ENCODE data around the gene STX8.
"Not testable (repeated sequence)": the region's sequence is repeated elsewhere in the genome, so short reads cannot be mapped to it uniquely, and the experiment has no call there.

STX8 gene

DNA sequence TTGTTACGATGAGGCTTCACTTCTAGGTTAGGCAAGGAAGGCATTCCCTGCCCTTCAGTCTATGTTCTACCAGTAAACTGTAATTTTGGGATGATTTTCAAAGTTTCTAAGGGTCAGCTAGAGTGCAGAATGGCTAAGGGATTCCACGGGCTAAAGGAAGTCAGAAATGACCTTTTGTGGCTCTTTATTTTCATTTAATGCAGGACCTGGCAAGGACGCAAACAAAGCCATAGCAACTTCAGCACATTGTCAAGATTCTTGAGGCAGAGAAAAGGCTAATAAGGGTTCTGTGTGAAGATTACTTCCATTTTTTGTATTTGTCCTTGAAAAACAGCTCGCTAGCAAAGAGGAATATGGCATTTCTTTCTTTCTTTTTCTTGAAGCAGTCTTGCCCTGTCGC lies 76.6 kb downstream of the STX8 start:
- DNase-seq (ENCODE audit: low read depth, low spot score) = no peak

GRCh38 chr17:9498490-9498889 lies 77.1 kb downstream of the STX8 start:
- DNase-seq (ENCODE audit: low read depth, low spot score) = no peak

GRCh38 chr17:9488556-9488955 lies 87.1 kb downstream of the STX8 start:
- DNase-seq (ENCODE audit: low read depth, low spot score) = no peak

- DNase-seq (ENCODE audit: low read depth, low spot score) = no peak
These were observed 88.2 kb downstream of the STX8 start for GRCh38 chr17:9487406-9487805.

GRCh38 chr17:9484789-9485188 lies 90.8 kb downstream of the STX8 start:
- DNase-seq (ENCODE audit: low read depth, low spot score) = no peak

- DNase-seq (ENCODE audit: low read depth, low spot score) = no peak
These were observed 95.7 kb downstream of the STX8 start for GRCh38 chr17:9479964-9480363.

DNA sequence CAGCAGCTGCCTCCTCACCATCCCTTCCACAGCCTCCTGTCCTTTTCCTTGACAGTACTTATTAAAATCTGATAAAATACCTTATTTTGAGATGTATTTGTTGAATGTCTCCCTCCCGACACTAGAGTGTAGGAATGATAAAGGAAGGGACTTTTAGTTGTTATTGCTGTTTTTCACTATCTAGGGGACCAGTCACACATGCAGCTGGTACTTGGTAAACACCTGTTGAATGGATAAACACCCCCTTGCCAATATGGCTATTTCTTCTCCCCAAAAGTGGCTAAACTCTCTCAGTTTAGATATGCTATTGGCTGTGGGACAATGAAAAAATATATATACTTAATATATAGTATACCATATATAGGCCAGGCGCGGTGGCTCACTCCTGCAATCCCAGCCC lies 96.7 kb downstream of the STX8 start:
- DNase-seq (ENCODE audit: low read depth, low spot score) = no peak

- no peak for DNase-seq (ENCODE audit: low read depth, low spot score)
These were observed 100.4 kb downstream of the STX8 start for GRCh38 chr17:9475101-9475658.

GRCh38 chr17:9473711-9474110 lies 101.9 kb downstream of the STX8 start:
- DNase-seq (ENCODE audit: low read depth, low spot score) = no peak

DNA sequence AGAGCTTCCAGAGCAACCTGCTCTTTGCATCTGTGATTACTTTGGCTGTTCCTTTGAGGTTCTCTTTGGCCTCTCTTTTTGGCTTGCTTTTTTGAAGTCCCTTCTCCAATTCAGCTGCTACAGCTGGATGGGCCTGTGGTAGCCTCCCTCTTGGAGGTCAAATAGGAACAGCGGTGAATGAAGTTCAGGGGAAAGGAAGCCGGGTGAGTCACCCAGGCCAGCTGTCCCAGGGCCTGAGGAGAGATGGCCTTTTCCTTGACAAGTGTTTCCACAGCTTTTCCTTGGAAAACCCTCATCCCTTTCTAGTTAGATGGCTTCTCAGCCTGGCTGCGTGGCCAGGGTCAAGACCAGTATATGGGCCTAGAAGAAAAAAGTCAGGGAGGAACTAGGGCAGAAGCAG lies 103.1 kb downstream of the STX8 start:
- DNase-seq (ENCODE audit: low read depth, low spot score) = no peak

DNA sequence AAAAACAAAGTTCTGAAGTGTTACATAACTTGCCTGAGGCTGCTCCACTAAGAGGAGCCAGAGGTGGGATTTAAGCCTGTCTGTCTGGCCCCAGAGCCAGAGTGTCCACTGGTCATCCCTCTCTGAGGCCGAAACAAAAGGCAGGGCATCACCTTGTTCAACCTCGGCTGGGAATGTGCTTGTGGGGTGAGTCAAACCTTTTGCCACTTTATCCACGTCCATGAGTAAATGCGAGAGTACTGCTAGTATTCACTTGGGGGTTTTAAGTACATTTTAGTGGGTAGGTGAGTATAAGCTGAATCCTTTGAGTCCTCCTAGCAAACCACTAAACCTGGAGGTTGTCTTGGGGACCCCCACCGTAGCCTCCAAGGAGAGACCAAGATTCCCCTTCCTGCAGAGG lies 103.5 kb downstream of the STX8 start:
- no peak for DNase-seq (ENCODE audit: low read depth, low spot score)

DNA sequence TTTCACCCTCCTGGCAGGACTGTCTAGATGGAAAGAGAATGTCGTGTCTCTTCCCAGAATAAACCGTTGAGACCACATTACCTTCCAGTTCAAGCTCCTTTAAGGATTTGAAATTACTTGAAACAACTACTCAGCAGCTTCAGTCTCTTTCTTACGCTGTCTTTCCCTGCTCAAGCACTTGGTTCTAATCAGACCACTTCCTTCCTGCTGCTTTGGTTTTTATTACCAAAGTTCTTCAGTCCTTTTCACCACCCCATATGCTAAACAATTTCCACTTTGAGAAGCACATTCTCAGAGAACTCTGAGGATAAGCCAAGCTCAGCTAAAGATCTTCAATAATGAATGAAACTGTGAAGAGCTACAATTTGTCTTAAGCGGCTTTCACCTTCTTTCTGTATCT lies 105.4 kb downstream of the STX8 start:
- no peak for DNase-seq (ENCODE audit: low read depth, low spot score)

GRCh38 chr17:9468937-9469336 lies 106.7 kb downstream of the STX8 start:
- no peak for DNase-seq (ENCODE audit: low read depth, low spot score)

GRCh38 chr17:9468532-9468931 lies 107.1 kb downstream of the STX8 start:
- no peak for DNase-seq (ENCODE audit: low read depth, low spot score)

DNA sequence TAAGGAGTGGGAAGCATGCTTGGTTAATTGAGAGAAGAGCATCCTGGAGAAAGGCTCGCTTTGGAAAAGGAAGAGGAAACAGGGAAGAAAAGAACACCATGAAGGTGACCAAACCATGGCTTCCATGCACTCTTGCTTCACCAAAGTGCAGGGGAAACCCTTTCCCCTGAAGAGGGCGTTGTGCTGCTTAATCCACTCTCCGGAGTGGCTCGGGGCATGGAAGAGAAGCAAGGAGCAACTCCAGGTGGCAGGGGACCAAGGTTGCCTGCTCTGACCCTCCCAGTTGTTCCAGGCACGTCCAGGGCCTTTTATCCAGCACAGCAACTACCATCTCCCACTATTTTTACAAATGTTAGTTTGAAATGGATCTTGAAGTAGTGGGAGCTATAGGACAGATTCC lies 108.1 kb downstream of the STX8 start:
- DNase-seq (ENCODE audit: low read depth, low spot score) = no peak

- DNase-seq (ENCODE audit: low read depth, low spot score) = no peak
These were observed 110.3 kb downstream of the STX8 start for GRCh38 chr17:9465210-9465921.

GRCh38 chr17:9457005-9457404 lies 118.6 kb downstream of the STX8 start:
- DNase-seq (ENCODE audit: low read depth, low spot score) = no peak

DNA sequence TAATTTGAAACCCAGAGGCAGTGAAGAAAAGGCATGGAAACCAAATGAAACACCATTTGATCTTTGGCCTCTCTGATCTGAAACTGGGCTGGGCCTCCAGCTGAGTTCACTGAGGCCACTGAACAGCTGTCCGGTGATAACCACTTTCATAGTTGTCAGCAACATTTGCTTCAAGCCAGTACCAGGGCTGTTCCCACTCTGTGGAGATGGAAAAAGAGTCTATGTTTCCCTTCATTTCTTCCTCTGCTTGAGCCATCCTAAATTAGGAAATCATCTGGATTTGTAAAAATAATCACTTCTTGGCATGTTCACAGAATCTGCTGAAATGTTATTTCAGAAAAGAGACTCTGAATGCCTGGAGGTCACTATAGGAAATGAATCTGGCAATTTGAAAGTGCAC lies 119.3 kb downstream of the STX8 start:
- DNase-seq (ENCODE audit: low read depth, low spot score) = no peak

GRCh38 chr17:9451934-9452333 lies 123.7 kb downstream of the STX8 start:
- DNase-seq (ENCODE audit: low read depth, low spot score) = no peak

DNA sequence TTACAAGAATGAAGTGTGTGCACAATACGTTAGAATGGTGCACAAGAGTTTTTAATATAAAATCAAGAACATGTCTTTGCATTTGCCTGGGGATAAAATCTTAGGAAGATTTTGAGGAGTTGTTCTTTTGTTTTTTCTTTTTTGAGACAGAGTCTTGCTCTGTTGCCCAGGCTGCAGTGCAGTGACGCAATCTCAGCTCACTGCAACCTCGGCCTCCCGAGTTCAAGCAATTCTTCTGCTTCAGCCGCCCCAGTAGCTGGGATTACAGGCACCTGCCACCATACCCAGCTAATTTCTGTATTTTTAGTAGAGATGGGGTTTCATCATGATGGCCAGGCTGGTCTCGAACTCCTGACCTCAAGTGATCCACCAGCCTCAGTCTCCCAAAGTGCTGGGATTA lies 128.3 kb downstream of the STX8 start:
- DNase-seq (ENCODE audit: low read depth, low spot score) = not testable (repeated sequence)

DNA sequence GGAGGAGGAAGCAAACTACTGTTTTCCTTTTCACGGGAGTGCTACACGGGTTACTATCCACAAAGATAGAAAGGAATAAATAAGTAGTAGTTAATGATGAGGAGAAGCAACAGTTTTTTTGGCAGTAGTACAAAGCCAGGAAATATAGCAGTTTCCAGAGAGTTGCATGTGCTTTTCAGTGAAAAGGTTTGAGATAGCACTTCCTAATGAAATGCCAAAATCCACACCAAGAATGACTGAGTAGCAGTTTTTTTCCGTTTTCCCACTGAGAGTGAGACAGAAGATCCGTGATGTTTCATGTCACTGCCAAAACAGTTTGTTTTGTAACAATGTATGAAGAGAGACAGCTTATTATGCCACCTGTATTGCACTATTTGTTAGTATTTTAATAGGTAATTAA lies 129.1 kb downstream of the STX8 start:
- no peak for DNase-seq (ENCODE audit: low read depth, low spot score)

DNA sequence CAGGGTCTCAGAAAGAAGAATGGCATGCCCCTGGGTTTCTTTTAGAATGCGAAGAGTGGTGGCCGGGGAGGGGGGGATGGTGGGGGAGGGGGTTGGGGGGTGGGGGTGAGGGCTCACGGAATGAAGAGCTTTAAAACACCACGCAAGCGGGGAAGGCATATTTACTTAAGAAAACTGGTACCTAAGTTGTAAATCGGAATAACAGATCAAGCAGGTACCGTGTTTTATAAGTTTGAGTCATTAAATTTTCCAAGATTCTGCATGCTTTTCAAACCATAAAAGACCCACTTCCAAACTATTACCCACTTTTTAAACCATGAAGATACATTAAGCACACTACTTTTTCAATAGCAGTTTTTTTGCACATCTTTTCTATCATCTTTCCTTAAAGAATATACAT lies 130.2 kb downstream of the STX8 start:
- no peak for DNase-seq (ENCODE audit: low read depth, low spot score)

GRCh38 chr17:9444687-9445086 lies 130.9 kb downstream of the STX8 start:
- DNase-seq (ENCODE audit: low read depth, low spot score) = no peak

DNA sequence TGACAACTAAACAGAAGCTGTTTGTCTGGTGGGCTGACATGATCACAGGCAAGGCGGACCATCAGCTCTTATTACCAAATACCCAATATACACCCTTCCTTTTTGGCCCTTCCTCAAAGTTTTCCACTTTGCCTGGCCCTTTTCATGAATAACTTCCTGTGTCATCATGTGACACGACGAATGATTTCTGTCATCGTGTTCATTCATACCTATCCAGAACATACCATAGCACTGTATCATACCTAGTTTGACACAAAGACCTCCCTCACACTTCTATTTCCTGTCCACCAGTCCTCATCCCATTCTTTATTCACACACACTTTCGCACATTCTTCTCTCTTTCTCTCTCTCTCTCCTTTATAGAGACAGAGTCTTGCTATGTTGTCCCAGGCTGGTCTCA lies 131.8 kb downstream of the STX8 start:
- DNase-seq (ENCODE audit: low read depth, low spot score) = no peak

All from activated naive CD8-positive, alpha-beta T cell treated with anti-CD3 and anti-CD28 coated beads, Interleukin-2, amount 50 U/mL, for 16 hours (primary cell).